GM12874 (cell line): Measurements from ENCODE around the gene CNTN5.

ENCODE experiments used
- CTCF ChIP-seq: IDR thresholded peaks from 2 replicates; pipeline ENCODE4 v1.5.1; 2011; ENCODE audit warnings: low read depth, mild to moderate bottlenecking, control low read depth, low read length, moderate library complexity; ENCODE audit not compliant: insufficient read depth

Gene CNTN5

GRCh38 chr11:99020352-99021225 is at the start of gene CNTN5:
CNTN5 (plus strand) TSS chr11:99020949.
- TF ChIP-seq CTCF = no peak

GRCh38 chr11:98979205-98979604 is 41.5 kb upstream of the CNTN5 start:
- no peak for TF ChIP-seq CTCF

- TF ChIP-seq CTCF = peak; percentile 66
Measured at GRCh38 chr11:99015634-99016454, 4.9 kb upstream of the CNTN5 start.

- no peak for TF ChIP-seq CTCF
Measured at GRCh38 chr11:99019696-99020095, 1.1 kb upstream of the CNTN5 start.

- TF ChIP-seq CTCF = no peak
Measured at GRCh38 chr11:99037057-99037456, 16.3 kb downstream of the CNTN5 start.

- TF ChIP-seq CTCF = no peak
Measured at GRCh38 chr11:99063331-99063730, 42.6 kb downstream of the CNTN5 start.

GRCh38 chr11:99065121-99065520 is 44.4 kb downstream of the CNTN5 start:
- TF ChIP-seq CTCF = no peak
